ENCODE results near the gene B9D2.
"Not testable (repeated sequence)": the region's sequence is repeated elsewhere in the genome, so short reads cannot be mapped to it uniquely, and the experiment has no call there.

Gene B9D2, protein sequence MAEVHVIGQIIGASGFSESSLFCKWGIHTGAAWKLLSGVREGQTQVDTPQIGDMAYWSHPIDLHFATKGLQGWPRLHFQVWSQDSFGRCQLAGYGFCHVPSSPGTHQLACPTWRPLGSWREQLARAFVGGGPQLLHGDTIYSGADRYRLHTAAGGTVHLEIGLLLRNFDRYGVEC

GRCh38 chr19:41363753-41364523, at the start of gene B9D2:
Gene B9D2 (minus strand): TSS chr19:41364149. CDS start chr19:41363519, 630 bp downstream.
- peak; percentile 97 for DNase-seq (ENCODE audit: low read depth)

- no peak for DNase-seq (ENCODE audit: low read depth)
These were observed 49.0 kb upstream of the B9D2 start for GRCh38 chr19:41412953-41413352.

DNA sequence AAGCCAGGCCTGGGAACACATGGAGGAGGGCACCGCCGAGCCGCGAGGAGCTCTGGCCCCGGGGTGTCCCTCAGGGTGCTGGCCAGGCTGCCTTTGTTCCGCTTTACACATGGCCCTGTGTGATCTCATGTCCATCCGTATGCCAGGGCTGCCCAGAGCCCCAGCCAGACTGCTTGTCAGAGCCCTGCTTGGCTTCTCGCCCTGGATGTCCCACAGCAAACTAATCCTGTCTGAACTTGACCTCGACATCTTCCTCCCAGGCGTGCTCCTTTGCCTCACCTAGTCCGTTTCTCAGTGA, 48.0 kb upstream of the B9D2 start:
- DNase-seq (ENCODE audit: low read depth) = no peak

- no peak for DNase-seq (ENCODE audit: low read depth)
These were observed 47.4 kb upstream of the B9D2 start for GRCh38 chr19:41411100-41411967.

GRCh38 chr19:41410336-41411054, 46.5 kb upstream of the B9D2 start:
- no peak for DNase-seq (ENCODE audit: low read depth)

GRCh38 chr19:41409288-41409687, 45.3 kb upstream of the B9D2 start:
- no peak for DNase-seq (ENCODE audit: low read depth)

DNA sequence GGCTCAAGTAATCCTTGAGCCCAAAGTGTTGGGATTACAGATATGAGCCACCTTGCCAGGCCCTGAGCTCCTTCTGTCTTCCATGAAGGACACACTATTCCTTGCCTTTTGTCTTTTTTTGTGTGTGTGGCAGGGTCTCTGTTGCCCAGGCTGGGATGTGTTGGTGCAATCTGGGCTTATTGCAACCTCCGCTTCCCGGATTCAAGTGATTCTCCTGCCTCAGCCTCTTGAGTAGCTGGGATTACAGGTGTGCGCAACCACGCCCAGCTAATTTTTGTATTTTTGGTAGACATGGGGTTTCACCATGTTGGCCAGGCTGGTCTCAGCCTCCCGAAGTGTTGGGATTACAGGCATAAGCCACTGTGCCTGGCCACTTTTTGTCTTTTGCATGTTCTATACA, 44.9 kb upstream of the B9D2 start:
- not testable (repeated sequence) for DNase-seq (ENCODE audit: low read depth)

- no peak for DNase-seq (ENCODE audit: low read depth)
These were observed 44.3 kb upstream of the B9D2 start for GRCh38 chr19:41408256-41408655.

GRCh38 chr19:41407271-41407670, 43.3 kb upstream of the B9D2 start:
- no peak for DNase-seq (ENCODE audit: low read depth)

DNA sequence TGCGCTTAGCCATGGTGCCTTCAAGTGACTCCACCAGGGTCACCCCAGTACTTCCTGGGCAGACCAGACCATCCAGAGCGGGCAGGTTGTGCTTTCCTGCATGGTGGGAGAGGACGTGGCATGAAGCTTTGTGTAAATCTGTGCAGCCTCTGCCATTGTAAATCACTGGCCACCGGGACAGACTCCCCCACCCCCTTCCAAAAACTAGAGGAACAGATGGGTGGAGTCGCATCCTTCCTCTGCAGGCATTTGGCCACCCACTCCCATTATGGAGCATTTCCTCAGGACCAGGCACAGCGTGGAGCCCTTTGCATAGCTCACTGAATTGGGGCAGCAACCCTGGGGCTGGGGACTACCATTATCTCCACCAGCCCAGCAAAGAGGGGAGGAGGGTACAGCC, 41.8 kb upstream of the B9D2 start:
- DNase-seq (ENCODE audit: low read depth) = no peak

DNA sequence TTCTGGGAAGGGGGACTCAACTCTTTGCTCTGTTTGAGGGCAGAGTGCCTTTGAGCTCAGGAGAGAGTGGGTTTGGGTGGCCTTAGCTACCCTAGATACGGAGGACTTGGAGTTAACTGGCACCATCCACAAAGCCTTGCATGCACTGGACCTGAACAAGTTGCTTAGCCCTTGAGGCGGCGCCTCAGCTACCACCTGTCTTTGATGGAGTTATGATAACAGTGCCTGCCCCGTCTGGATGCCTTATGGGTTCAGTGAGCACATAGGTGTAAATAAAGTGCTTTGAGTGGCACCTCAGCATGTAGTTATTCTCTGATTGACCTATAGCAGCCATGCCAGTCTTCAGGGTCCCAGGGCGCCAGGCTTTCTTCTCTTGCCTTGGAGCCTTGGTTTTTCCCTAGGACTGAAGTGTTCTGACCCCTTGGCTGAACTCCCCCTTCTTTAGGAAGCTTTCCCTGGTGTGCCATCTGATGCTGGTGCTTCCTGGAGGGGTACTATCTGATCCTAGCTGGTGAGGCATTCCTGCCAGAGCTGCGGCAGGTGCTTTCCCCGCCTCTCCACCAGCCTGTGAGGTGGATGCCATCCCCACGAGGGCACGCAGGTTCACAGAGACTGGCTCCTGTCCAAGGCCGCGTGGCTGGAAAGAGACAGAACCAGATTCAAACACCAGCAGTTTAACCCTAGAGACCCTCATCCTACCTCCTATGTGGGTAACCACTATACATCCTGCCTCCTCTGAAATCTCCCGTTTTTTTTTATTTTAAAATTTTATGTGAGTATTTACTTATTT, 39.4 kb upstream of the B9D2 start:
- DNase-seq (ENCODE audit: low read depth) = no peak

- DNase-seq (ENCODE audit: low read depth) = no peak
These were observed 38.1 kb upstream of the B9D2 start for GRCh38 chr19:41402010-41402409.

GRCh38 chr19:41401483-41401882, 37.5 kb upstream of the B9D2 start:
- DNase-seq (ENCODE audit: low read depth) = no peak

- DNase-seq (ENCODE audit: low read depth) = no peak
These were observed 35.6 kb upstream of the B9D2 start for GRCh38 chr19:41399525-41399924.

DNA sequence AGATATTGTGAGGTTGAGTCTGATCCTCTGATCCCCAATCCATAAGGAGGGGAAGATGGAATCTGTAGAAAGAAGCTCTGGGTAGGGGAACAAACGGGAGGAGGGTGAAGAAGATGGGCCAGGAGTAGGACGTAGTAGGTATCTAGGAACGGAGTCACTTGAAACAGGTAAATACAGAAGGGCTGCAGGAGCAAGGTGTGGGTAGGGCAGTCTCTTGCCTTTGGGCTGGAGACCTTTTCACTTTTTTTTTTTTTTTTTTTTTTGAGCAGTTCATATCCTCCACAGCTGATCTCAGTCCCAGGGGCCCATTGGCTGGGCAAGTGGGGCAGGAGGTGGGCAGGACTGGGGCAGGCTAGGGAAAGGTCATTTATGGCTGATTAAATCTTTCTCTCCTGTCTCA, 35.1 kb upstream of the B9D2 start:
- no peak for DNase-seq (ENCODE audit: low read depth)

DNA sequence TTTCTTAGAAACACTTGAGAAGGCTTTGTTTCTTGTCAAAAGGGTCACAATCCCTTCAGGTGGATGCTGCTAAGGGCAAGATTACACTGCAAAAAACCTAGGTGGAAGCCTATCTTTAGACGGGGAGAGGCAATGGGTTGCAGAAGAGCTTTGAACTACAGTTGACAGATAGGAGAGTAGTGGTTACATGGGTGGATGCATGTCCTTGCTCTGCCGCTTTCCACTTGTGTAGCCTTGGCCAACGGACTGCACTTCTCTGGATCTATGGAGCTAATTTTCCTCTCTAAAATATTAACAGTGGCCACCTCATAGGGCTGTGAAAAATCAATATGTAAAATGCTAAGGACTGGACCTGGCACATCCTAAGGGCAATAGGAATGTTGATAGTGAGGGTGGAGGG, 34.6 kb upstream of the B9D2 start:
- no peak for DNase-seq (ENCODE audit: low read depth)

DNA sequence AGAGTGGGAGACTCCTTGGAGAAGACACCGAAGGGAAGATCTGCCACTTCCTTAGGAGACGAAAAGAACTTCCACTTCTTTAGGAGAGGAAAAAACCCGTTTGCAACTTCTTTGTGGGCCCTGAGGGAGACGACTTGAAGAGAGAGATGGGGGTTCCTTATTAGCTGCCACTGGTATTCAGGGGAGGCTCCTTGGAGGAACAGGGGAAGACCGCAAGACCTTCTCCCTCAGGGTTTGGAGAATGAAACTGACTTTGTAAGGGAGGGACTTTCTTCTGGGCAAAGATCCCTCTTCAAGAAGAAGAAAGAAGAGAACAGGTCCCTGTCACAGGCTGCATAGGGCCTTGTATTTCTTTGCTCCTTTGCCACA, 34.1 kb upstream of the B9D2 start:
- no peak for DNase-seq (ENCODE audit: low read depth)

GRCh38 chr19:41397086-41398049, 33.4 kb upstream of the B9D2 start, which contains the start of the genes BCKDHA and EXOSC5:
Gene BCKDHA (plus strand): TSS chr19:41397818. CDS start chr19:41397828, 10 bp downstream.
Gene EXOSC5 (minus strand): TSS chr19:41397359. CDS start chr19:41397328, 31 bp downstream.
- DNase-seq (ENCODE audit: low read depth) = peak; percentile 99

- no peak for DNase-seq (ENCODE audit: low read depth)
These were observed 31.4 kb upstream of the B9D2 start for GRCh38 chr19:41395355-41395754.

- no peak for DNase-seq (ENCODE audit: low read depth)
These were observed 28.8 kb upstream of the B9D2 start for GRCh38 chr19:41392775-41393174.
